Kidney (tissue), 14 donors: ENCODE results near the gene CASP6. TPM values are rescaled to one million over a fixed set of nuclear protein-coding genes. Genes with fewer than 3 reads are reported as not detected.

ENCODE experiments used
- DNase-seq, 5 donors: peaks; one replicate each; pipeline ENCODE4 v3.0.0-alpha.2; 2013 to 2020
- FAIRE-seq: peaks from 2 replicates; lab custom pipeline; 2012; peaks lifted over from hg19 to GRCh38; lab: Jason Lieb, UNC
- H3K27ac ChIP-seq, 2 donors: one replicate each; pipeline ENCODE4 v1.7.0; 2013; ENCODE audit warnings: low read depth in 2 of 2, low read length in 2 of 2, inconsistent platforms in 1 of 2
- H3K27me3 ChIP-seq: one replicate; pipeline ENCODE4 v1.7.1; 2013; ENCODE audit warnings: low read length, inconsistent platforms; ENCODE audit not compliant: control insufficient read depth, insufficient read depth
- H3K36me3 ChIP-seq, 3 donors: one replicate each; pipeline versions ENCODE4 v1.7.0 to v1.7.1; 2013; ENCODE audit warnings: low read length in 3 of 3, control low read depth in 1 of 3, inconsistent platforms in 1 of 3; ENCODE audit not compliant: insufficient read depth in 3 of 3, control insufficient read depth in 2 of 3
- H3K4me1 ChIP-seq, 3 donors: one replicate each; pipeline versions ENCODE4 v1.7.0 to v1.7.1; 2013; ENCODE audit warnings: low read length in 3 of 3, inconsistent platforms in 1 of 3, low read depth in 1 of 3; ENCODE audit not compliant: control insufficient read depth in 2 of 3, insufficient read depth in 2 of 3
- H3K4me3 ChIP-seq, 3 donors: one replicate each; pipeline versions ENCODE4 v1.7.0 to v1.8.1; 2013; ENCODE audit warnings: low read length in 3 of 3, control low read depth in 1 of 3, inconsistent platforms in 1 of 3
- H3K9ac ChIP-seq, 3 donors: one replicate each; pipeline versions ENCODE4 v1.7.0 to v1.7.1; 2013; ENCODE audit warnings: low read length in 3 of 3, control low read depth in 1 of 3, inconsistent platforms in 1 of 3
- H3K9me3 ChIP-seq, 3 donors: one replicate each; pipeline versions ENCODE4 v1.7.0 to v1.7.1; 2013; ENCODE audit warnings: low read length in 3 of 3, control low read depth in 1 of 3, inconsistent platforms in 1 of 3; ENCODE audit not compliant: control insufficient read depth in 2 of 3, insufficient read depth in 1 of 3
- intact Hi-C: fragments of 100-400 bp; cut with DNase I; formaldehyde crosslinking; loops from one replicate; pipeline ENCODE4 v1.11.1; 2022
- polyA plus RNA-seq: library from polyadenylated mRNA; stranded (reverse); fragments of 350-450 nt; fragmentation: Illumina TruSeq; extraction: RNeasy Lipid Tissue Mini Kit (QIAGEN cat#74804); gene quantifications from one replicate; pipeline ENCODE4 v1.2.3, GENCODE V29; 2014; ENCODE audit warnings: low read depth, low replicate concordance; ENCODE audit not compliant: insufficient read depth
- total RNA-seq: library from RNA; stranded (reverse); fragmentation: NEBNext Ultra II Directional; extraction: Animal tissue kit (Norgen Biotek cat#: 25700); gene quantifications from one replicate; pipeline ENCODE4 v1.2.1, GENCODE V29; 2021
- TF ChIP-seq, protein P1 (sequence below): IDR thresholded peaks from 3 replicates; pipeline ENCODE4 v1.5.1; 2012; ENCODE audit warnings: mild to moderate bottlenecking, moderate library complexity, borderline replicate concordance; ENCODE audit not compliant: insufficient read depth; ENCODE audit errors: extremely low read depth
- donor health status: control.
- donor health status: control.
- donor health status: control.
- donor health status: control.
- donor health status: control.
- donor health status: DM: yes; HTN: yes; CAD: no.
- donor health status: Normal renal cell carcinoma (clear cell type).

Gene CASP6
- total and polyA plus RNA-seq, 2 donors from 2014 or later, result 20.7 to 21.6 TPM

DNA sequence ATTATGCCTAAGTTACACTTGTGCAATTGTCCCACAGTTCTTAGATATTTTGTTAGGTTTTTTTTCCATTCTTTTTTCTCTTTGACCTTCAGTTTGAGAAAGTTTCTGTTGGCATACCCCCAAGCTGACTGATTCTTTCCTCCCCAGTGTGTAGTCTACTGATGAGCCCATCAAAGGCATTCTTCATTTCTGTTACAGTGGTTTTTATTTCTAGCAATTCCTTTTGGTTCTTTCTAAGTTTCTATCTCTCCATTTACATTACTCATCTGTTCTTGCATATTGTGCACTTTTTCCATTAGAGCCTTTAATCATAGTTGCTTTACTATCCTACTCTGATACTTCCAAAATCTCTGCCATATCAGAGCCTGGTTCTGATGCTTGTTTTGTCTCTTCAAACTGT is 31.9 kb downstream of the CASP6 start:
- no peak overlapping the region for H3K4me3 ChIP-seq
- DNase-seq (no peak), FAIRE-seq (no peak)
- H3K4me1 ChIP-seq, result no peaks in the 10 kb centered on the region
- no peaks in the 10 kb centered on the region for H3K36me3 ChIP-seq
- no peak overlapping the region for H3K9ac ChIP-seq
- TF ChIP-seq, protein P1, sequence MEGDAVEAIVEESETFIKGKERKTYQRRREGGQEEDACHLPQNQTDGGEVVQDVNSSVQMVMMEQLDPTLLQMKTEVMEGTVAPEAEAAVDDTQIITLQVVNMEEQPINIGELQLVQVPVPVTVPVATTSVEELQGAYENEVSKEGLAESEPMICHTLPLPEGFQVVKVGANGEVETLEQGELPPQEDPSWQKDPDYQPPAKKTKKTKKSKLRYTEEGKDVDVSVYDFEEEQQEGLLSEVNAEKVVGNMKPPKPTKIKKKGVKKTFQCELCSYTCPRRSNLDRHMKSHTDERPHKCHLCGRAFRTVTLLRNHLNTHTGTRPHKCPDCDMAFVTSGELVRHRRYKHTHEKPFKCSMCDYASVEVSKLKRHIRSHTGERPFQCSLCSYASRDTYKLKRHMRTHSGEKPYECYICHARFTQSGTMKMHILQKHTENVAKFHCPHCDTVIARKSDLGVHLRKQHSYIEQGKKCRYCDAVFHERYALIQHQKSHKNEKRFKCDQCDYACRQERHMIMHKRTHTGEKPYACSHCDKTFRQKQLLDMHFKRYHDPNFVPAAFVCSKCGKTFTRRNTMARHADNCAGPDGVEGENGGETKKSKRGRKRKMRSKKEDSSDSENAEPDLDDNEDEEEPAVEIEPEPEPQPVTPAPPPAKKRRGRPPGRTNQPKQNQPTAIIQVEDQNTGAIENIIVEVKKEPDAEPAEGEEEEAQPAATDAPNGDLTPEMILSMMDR, result no peak
- H3K27me3 ChIP-seq, result no peaks in the 10 kb centered on the region
- H3K27ac ChIP-seq, result no peak overlapping the region
- intact Hi-C loops, result no loop called here
- no peaks in the 10 kb centered on the region for H3K9me3 ChIP-seq

DNA sequence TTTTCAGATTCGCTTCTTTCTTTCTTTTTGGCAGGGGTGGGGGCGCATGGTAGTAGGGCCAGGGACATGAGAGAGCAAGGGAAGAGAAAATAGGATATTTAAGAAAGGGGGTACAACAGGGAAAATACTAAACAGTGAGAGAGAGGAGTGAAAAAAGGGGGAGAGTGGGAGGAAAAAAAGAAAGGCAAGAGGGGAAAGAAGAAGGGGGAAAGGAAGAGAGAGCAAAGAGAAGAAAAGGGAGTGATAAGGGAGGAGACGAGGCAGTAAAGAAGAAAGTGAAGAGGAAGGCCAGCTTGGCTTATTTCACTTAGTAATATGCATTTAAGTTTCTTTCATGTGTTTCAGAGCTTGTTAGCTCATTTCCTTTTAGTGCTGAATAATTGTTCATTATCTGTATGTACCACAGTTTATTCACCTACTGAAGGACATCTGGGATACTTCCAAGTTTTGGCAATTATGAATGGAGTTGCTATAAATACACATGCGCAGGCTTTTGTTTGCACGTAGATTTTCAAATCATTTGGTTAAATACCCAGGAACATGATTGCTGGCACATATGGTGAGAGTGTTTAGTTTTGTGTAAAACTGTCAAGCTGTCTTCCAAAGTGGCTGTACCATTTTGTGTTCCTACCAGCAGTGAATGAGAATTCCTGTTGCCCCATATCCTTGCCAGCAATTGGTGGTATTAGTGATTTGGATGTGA is 37.3 kb downstream of the CASP6 start:
- no peak for FAIRE-seq
- intact Hi-C loops, result no loop called here
- no peak for DNase-seq
- no peak overlapping the region for H3K27ac ChIP-seq
- no peak overlapping the region for H3K9ac ChIP-seq
- TF ChIP-seq, protein P1, result no peak
- H3K9me3 ChIP-seq, result no peaks in the 10 kb centered on the region
- no peaks in the 10 kb centered on the region for H3K27me3 ChIP-seq
- H3K4me1 ChIP-seq, result no peaks in the 10 kb centered on the region
- no peak overlapping the region for H3K4me3 ChIP-seq
- no peaks in the 10 kb centered on the region for H3K36me3 ChIP-seq

DNA sequence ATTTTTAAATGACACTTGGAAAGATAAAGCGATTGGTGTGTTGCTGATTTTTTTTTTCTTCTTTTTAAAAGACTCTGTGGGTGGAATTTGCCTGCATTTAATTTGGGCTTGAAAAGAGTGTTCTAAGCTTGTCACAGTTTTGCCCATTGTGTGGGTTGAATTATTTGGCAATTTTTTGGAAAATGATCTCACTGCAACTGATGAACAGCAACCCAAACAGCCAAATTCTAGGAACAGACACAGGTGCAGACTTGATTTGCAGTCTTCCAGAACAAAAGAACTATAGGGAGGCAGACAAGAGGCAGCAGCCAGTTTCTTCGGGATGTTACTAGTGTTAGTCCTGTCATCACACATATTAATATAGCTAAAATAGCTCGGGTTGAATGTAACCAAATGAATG is 40.5 kb downstream of the CASP6 start:
- FAIRE-seq, result no peak
- no peaks in the 10 kb centered on the region for H3K36me3 ChIP-seq
- TF ChIP-seq, protein P1, result no peak
- H3K4me1 ChIP-seq, result no peaks in the 10 kb centered on the region
- no peak overlapping the region for H3K27ac ChIP-seq
- intact Hi-C loops, result no loop called here
- no peaks in the 10 kb centered on the region for H3K27me3 ChIP-seq
- H3K4me3 ChIP-seq, result no peak overlapping the region
- no peak overlapping the region for H3K9ac ChIP-seq
- DNase-seq, result no peak
- no peaks in the 10 kb centered on the region for H3K9me3 ChIP-seq
